PC-3 (cell line): ENCODE data around the gene PTRH2. TPM values are rescaled to one million over a fixed set of nuclear protein-coding genes. Genes with fewer than 3 reads are reported as not detected.

ENCODE experiments used
- ATAC-seq: fragments of 200-7000 bp; cut with Tn5 transposase; 2 replicates; pipeline ENCODE4 v1.9.1; 2020; ENCODE audit warnings: mild to moderate bottlenecking, moderate library complexity
- BruUV-seq: library from RNA; stranded (reverse); fragments of 400-500 nt; replicated peaks from 2 replicates; lab custom pipeline; 2021; lab: Mats Ljungman, UMichigan
- CTCF ChIA-PET: fragments of 300-600 bp; sonication (Branson Sonifier 250); formaldehyde crosslinking; loops from one replicate; lab custom pipeline; 2022; ENCODE audit warnings: antibody characterized with exemption; lab: Charles Lee
- POLR2A ChIA-PET: fragments of 300-600 bp; sonication (Branson Sonifier 250); formaldehyde crosslinking; loops from one replicate; lab custom pipeline; 2022; ENCODE audit warnings: antibody characterized with exemption; ENCODE audit not compliant: unreplicated experiment; lab: Charles Lee
- DNase-seq: peaks from one replicate; pipeline ENCODE4 v3.0.0-alpha.2; 2015
- H2AFZ ChIP-seq: fragments of 300-600 bp; sonication (generic); 2 replicates; pipeline ENCODE4 v1.6.0; 2016; ENCODE audit warnings: antibody characterized with exemption, low read length
- H3F3A ChIP-seq: fragments of 300-600 bp; sonication (generic); one replicate; pipeline ENCODE4 v1.6.0; 2017; ENCODE audit warnings: antibody characterized with exemption, low read length, control low read depth, mild to moderate bottlenecking; ENCODE audit not compliant: unreplicated experiment
- H3K27ac ChIP-seq: fragments of 300-600 bp; sonication (generic); 2 replicates; pipeline ENCODE4 v1.5.1; 2016; ENCODE audit warnings: mild to moderate bottlenecking, low read length
- H3K27me3 ChIP-seq: fragments of 300-600 bp; sonication (generic); 2 replicates; pipeline ENCODE4 v1.6.1; 2016; ENCODE audit warnings: low read length, mixed read lengths
- H3K36me3 ChIP-seq: fragments of 300-600 bp; sonication (generic); 2 replicates; pipeline ENCODE4 v1.6.1; 2016; ENCODE audit warnings: low read depth, mixed run types, low read length, mixed read lengths
- H3K4me1 ChIP-seq: fragments of 300-600 bp; sonication (generic); 2 replicates; pipeline ENCODE4 v1.5.1; 2016; ENCODE audit warnings: low read length; ENCODE audit not compliant: insufficient read depth
- H3K4me2 ChIP-seq: fragments of 300-600 bp; sonication (generic); 2 replicates; pipeline ENCODE4 v1.6.0; 2016; ENCODE audit warnings: low read length
- H3K4me3 ChIP-seq: fragments of 300-600 bp; sonication (generic); 2 replicates; pipeline ENCODE4 v1.5.1; 2016; ENCODE audit warnings: mild to moderate bottlenecking, low read length, mixed read lengths
- H3K79me2 ChIP-seq: fragments of 300-600 bp; sonication (generic); 2 replicates; pipeline ENCODE4 v1.6.1; 2017; ENCODE audit warnings: low read length, mixed read lengths
- H3K9ac ChIP-seq: fragments of 300-600 bp; sonication (generic); 2 replicates; pipeline ENCODE4 v1.6.0; 2016; ENCODE audit warnings: mild to moderate bottlenecking, low read length
- H3K9me2 ChIP-seq: fragments of 300-600 bp; sonication (generic); replicated peaks from 2 replicates; pipeline ENCODE4 v1.6.1; 2016; ENCODE audit warnings: mixed run types, low read length, mixed read lengths
- H3K9me3 ChIP-seq: fragments of 300-600 bp; sonication (generic); 2 replicates; pipeline ENCODE4 v1.6.1; 2016; ENCODE audit warnings: low read length, mixed read lengths
- H4K20me1 ChIP-seq: fragments of 300-600 bp; sonication (generic); 2 replicates; pipeline ENCODE4 v1.6.1; 2016; ENCODE audit warnings: low read length, mixed read lengths
- CTCF ChIP-seq: fragments of 300-600 bp; sonication (generic); conservative IDR thresholded peaks from 2 replicates; pipeline ENCODE4 v1.5.1; 2017; ENCODE audit warnings: antibody characterized with exemption, low read depth, mild to moderate bottlenecking, low read length
- EZH2 ChIP-seq: fragments of 300-600 bp; sonication (generic); IDR thresholded peaks from one replicate; pipeline ENCODE4 v1.6.1; 2017; ENCODE audit warnings: antibody characterized with exemption, mild to moderate bottlenecking, low read length; ENCODE audit not compliant: unreplicated experiment
- EZH2phosphoT487 ChIP-seq: fragments of 300-600 bp; sonication (generic); IDR thresholded peaks from 2 replicates; pipeline ENCODE4 v1.6.1; 2018; ENCODE audit warnings: mild to moderate bottlenecking, antibody characterized with exemption, low read length, borderline replicate concordance
- intact Hi-C: fragments of 100-400 bp; cut with micrococcal nuclease; formaldehyde crosslinking; loops from 2 replicates; pipeline ENCODE4 v1.9.0; 2023
- total RNA-seq: library from RNA; depleted of rRNA; stranded (reverse); fragments of >200 nt; gene quantifications from 2 replicates; pipeline ENCODE4 v1.2.3, GENCODE V29; 2014

Gene PTRH2
- total RNA-seq, 1 experiment from 2014 or later: 69.8 TPM

DNA sequence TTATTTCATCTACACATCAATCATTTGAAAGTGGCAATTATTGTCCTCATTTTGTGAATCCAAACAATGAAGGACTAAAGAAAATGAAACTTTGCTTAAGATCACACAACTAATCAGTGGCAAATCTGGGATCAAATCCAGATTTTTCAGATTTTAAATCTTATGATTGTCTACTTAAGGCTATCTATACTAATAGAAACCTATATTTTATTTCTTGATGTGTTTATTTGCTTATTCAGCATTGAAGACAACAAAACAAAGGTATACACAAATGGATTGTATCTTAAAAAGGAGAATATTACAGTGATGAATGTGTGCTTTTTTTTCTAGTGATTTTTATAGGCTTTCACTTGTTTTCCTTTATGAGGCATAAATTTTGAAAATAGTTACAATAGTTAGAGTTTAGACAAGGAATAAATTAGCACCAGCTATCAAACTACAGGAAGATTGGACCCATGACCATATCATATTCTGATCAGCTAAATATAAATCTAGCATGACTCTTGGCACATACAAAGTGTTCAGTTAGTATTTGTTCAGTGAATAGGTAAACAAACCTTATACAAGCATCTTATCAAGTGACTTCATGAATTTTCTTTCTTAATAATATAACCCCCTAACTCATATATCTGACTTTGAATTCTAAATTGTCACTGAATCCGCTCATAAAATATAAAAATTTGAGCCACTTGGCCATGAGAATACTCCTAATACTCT is 20.7 kb upstream of the PTRH2 start:
- CTCF ChIA-PET: no interaction called here
- Histone ChIP-seq H3K9me3 (no peaks in the 10 kb centered on the region), H3K4me2 (no peak overlapping the region), H3K36me3 (0 out of 2 replicates have a peak, but pooled peaks cover 3% of the 10 kb centered on the region), H4K20me1 (no peaks in the 10 kb centered on the region), H2AFZ (no peak overlapping the region), H3K9ac (no peak overlapping the region), H3K4me1 (peaks cover 16% of the 10 kb centered on the region), H3K79me2 (peaks cover 65% of the 10 kb centered on the region), H3K27me3 (no peaks in the 10 kb centered on the region), H3K4me3 (no peak overlapping the region), H3K9me2 (no peaks in the 10 kb centered on the region), H3K27ac (no peak overlapping the region), H3F3A (no peaks in the 10 kb centered on the region)
- POLR2A ChIA-PET: no interaction called here
- no peak for TF ChIP-seq CTCF
- TF ChIP-seq EZH2: no peak
- TF ChIP-seq EZH2phosphoT487: no peak
- DNase-seq (no peak), ATAC-seq (peak; percentile 53)
- intact Hi-C loops: no loop called here
- BruUV-seq: no TSS peak

- TF ChIP-seq EZH2 (no peak), CTCF (no peak), EZH2phosphoT487 (no peak)
- no peaks in the 10 kb centered on the region for H4K20me1 ChIP-seq
- no peaks in the 10 kb centered on the region for H3K9me2 ChIP-seq
- H3K27ac ChIP-seq: no peak overlapping the region
- DNase-seq (no peak), ATAC-seq (no peak)
- ChIA-PET CTCF (no interaction called here), POLR2A (no interaction called here)
- H3K4me1 ChIP-seq: peaks cover 16% of the 10 kb centered on the region
- no peaks in the 10 kb centered on the region for H3K27me3 ChIP-seq
- no peak overlapping the region for H2AFZ ChIP-seq
- no peaks in the 10 kb centered on the region for H3K9me3 ChIP-seq
- BruUV-seq: no TSS peak
- H3F3A ChIP-seq: no peaks in the 10 kb centered on the region
- peaks cover 86% of the 10 kb centered on the region for H3K79me2 ChIP-seq
- intact Hi-C loops: no loop called here
- no peaks in the 10 kb centered on the region for H3K36me3 ChIP-seq
- H3K4me2 ChIP-seq: no peak overlapping the region
- no peak overlapping the region for H3K9ac ChIP-seq
- no peak overlapping the region for H3K4me3 ChIP-seq
Observed at GRCh38 chr17:59725691-59726090, 18.5 kb upstream of the PTRH2 start.

DNA sequence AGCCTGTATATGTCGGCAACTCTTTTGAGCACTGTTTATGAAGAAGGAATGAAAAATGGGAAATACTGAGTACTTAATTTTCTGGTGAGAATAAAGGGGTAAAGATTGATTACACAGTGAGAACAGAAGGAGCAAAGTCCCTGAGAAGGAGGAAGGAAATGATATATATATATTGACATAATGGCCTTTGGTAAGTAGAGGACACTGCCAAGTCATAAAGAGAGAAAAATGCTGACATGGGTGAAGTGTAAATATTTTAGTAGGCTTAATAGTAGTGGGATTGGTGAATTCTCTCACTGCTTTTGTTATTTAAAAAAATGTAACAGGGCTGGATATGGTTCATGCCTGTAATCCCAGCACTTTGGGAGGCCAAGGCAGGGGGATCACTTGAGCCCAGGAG is 16.4 kb upstream of the PTRH2 start:
- no peaks in the 10 kb centered on the region for H3K36me3 ChIP-seq
- ChIA-PET POLR2A (no interaction called here), CTCF (no interaction called here)

More for the DNA sequence above, 16.4 kb upstream of the PTRH2 start:
- H3F3A ChIP-seq: no peaks in the 10 kb centered on the region
- H3K27me3 ChIP-seq: no peaks in the 10 kb centered on the region
- no peaks in the 10 kb centered on the region for H3K9me2 ChIP-seq
- H3K4me2 ChIP-seq: no peak overlapping the region
- no peaks in the 10 kb centered on the region for H3K9me3 ChIP-seq
- DNase-seq (no peak), ATAC-seq (peak; percentile 50)
- BruUV-seq: no TSS peak
- no peak overlapping the region for H2AFZ ChIP-seq
- TF ChIP-seq CTCF: no peak
- TF ChIP-seq EZH2phosphoT487: no peak
- no peak for TF ChIP-seq EZH2
- H3K79me2 ChIP-seq: peaks cover 87% of the 10 kb centered on the region
- intact Hi-C loops: no loop called here
- H3K4me1 ChIP-seq: peaks cover 9% of the 10 kb centered on the region; the same call in 1 of the 2 replicates
- H3K27ac ChIP-seq: no peak overlapping the region
- 0 out of 2 replicates have a peak, but pooled peaks cover 3% of the 10 kb centered on the region for H4K20me1 ChIP-seq
- no peak overlapping the region for H3K9ac ChIP-seq
- H3K4me3 ChIP-seq: no peak overlapping the region
